Activated T-cell treated with anti-CD3 and anti-CD28 coated beads for 1 hour (primary cell): ENCODE results near the gene FOXP1.

Experiments used
- DNase-seq: peaks from one replicate; pipeline ENCODE4 v3.0.0-alpha.2; 2020; ENCODE audit warnings: low read depth

Gene FOXP1

DNA sequence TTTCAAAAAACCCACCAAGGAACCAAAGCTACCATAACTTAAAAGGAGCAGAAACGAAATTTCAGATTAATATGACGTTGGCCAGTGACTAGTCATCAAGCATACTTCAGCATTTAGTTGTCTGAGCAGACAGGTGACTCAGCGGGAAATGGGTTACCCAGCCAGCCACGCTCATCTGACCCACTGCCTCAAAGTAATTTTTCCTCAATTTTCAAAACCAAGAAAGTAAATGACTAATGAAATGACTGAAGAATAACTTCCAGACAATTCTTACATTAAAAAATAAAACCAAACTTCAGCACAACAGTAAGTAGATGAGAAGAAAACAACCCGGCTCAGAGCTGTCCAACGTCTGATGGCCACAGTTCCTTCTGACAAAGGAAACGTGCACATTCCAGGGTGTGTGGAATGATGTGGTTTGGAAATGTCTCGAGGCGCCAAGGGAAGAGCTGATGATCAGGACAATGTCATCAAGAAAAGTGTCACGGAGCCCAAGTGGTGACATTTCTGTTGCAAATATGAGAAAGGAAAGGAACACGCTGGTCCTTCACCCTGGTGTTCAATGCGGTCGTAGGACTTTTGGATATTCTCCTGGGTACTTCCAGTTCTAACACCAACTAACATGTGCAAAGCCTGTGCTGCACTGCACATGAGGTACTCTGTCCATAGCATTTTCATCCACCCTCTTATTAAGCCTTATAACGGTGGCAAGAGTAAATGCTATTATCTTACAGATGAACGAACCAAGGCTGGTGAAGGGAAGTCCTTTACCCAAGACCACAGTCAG, 79.1 kb downstream of the FOXP1 start:
- DNase-seq, result no peak

- no peak for DNase-seq
Measured at GRCh38 chr3:71503525-71504249, 79.8 kb downstream of the FOXP1 start.

- DNase-seq, result no peak
Measured at GRCh38 chr3:71502066-71502625, 81.4 kb downstream of the FOXP1 start.

DNA sequence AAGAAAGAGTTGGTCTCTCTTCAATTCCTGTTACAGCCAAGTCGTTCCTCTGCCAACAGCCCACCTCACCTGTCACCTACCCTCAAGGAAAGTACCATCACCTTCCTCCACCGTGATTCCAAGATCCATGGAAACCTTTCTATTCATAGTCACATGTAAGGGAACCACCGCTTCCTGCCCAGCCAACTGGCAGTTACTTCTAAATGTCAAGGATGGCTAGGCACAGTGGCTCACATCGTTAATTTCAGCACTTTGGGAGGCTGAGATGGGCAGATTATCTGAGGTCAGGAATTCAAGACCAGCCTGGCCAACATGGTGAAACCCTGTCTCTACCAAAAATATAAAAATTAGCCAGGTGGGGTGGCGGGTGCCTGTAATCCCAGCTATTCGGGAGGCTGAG, 82.8 kb downstream of the FOXP1 start:
- DNase-seq, result no peak

GRCh38 chr3:71499227-71499876, 84.2 kb downstream of the FOXP1 start:
- DNase-seq, result no peak

GRCh38 chr3:71498543-71498942, 85.0 kb downstream of the FOXP1 start:
- no peak for DNase-seq

- no peak for DNase-seq
Measured at GRCh38 chr3:71497971-71498444, 85.5 kb downstream of the FOXP1 start.

- DNase-seq, result no peak
Measured at GRCh38 chr3:71497367-71497897, 86.1 kb downstream of the FOXP1 start.

GRCh38 chr3:71495708-71496472, 87.6 kb downstream of the FOXP1 start:
- no peak for DNase-seq

DNA sequence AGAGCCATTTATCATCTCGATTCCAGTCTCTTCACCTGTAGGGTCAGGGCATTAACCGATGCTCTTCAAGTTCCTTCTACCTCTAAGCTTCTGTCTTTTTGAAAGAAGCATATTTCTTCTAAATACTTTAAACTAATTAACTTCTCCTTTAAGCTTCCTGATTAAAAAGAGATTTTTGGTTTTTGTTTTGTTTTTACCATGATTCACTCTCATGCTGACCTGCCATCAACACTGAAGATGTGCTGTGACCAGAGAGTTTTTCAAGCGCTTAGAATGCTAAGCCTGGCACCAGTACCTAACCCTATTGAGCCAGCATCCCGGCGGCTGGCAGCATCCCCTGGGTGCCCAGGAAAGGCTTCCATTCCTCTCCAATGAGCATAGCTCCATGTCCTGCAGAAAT, 89.3 kb downstream of the FOXP1 start:
- no peak for DNase-seq

GRCh38 chr3:71492974-71493771, 90.4 kb downstream of the FOXP1 start:
- no peak for DNase-seq

DNA sequence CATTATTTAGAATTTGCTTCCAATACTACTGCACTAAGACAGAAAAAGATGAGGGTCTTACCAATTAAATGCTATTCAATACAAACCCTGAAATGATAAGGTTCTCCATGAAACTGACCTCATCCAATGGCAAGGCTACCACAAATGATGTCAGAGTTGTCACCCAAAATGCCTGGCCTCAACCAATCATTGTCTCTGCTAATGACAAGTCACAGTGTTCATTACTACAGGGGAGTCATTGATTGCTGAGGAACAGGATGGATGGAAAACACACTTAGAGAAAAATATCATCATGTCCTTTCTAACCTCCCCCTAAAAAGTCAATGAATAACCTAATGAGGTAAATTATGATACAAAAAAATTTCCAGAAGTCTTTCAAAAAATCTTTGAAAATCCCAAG, 91.0 kb downstream of the FOXP1 start:
- DNase-seq, result no peak

- DNase-seq, result no peak
Measured at GRCh38 chr3:71491154-71491752, 92.3 kb downstream of the FOXP1 start.

- DNase-seq, result no peak
Measured at GRCh38 chr3:71490692-71491091, 92.8 kb downstream of the FOXP1 start.

DNA sequence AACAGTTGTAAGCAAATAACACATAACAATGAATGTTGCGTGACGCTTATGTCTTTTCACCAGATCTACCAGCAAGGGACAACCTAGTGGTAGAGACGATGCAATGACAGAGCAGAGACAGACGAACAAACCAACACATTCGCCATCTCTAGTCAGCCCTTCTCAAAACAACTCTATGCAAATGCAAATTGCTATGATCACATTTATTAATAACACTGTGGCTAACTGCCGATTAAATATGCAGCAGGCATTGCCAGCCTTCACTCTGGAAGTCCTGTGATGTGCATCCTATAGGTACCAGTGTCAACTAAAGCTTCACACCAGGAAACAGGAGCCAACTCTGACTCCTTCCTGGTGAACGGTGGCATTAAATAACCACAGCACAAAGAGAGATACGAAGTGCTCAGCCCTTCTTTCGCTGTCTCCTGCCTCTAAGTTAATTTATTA, 94.2 kb downstream of the FOXP1 start:
- DNase-seq, result no peak

DNA sequence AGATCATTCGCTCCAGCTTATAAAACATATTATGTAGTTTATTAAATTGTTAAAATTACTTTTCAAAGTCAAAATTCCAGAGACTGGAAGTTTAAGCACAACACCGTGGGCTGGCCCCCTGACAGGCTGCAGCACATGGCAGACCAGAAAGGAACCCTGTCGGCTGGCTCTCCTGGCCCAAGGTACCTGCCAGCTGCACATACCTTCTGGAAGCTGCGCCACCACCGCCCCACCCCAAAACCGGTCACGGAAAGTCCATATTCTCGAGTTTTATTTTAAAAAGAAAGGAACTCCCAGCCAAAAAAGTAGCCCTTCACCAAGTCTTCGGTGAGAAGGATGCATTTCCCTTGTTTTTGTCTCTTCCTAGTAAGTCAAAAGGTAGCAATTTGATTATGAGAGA, 94.6 kb downstream of the FOXP1 start:
- DNase-seq, result no peak

- DNase-seq, result no peak
Measured at GRCh38 chr3:71488391-71488809, 95.1 kb downstream of the FOXP1 start.

GRCh38 chr3:71487418-71487817, 96.1 kb downstream of the FOXP1 start:
- no peak for DNase-seq

GRCh38 chr3:71486831-71487230, 96.7 kb downstream of the FOXP1 start:
- no peak for DNase-seq

DNA sequence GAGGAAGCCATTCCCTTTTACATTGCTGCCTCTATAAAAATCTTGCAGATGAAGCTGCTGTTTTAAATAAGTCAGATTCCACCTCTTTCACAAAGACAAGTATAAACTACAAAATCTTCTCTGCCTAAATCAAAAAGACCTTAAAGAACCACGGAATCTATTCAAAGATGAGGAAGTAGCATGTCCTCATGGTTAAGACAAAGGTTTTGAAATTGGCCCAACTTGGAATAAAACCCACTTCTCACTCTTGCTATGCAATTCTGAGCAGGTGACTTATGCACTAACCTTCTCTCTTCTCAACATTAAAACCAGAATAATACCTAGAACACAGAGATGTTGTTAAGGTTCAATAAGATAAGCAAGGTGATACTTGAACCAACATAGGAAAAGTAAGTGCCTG, 97.6 kb downstream of the FOXP1 start:
- no peak for DNase-seq
